OCI-LY3 (cell line): Measurements from ENCODE around the gene RSAD2.

Source experiments
- EZH2phosphoT487 ChIP-seq: fragments of 200-600 bp; shearing (Covaris generic); IDR thresholded peaks from 2 replicates; pipeline ENCODE4 v1.6.1; 2018; ENCODE audit warnings: antibody characterized with exemption, mixed run types, low read depth
- TF ChIP-seq, protein P1 (sequence below): fragments of 200-600, 300-600 bp; sonication (generic); IDR thresholded peaks from 2 replicates; pipeline ENCODE4 v1.5.1; 2014; ENCODE audit warnings: antibody characterized with exemption, low read length, low read depth

DNA sequence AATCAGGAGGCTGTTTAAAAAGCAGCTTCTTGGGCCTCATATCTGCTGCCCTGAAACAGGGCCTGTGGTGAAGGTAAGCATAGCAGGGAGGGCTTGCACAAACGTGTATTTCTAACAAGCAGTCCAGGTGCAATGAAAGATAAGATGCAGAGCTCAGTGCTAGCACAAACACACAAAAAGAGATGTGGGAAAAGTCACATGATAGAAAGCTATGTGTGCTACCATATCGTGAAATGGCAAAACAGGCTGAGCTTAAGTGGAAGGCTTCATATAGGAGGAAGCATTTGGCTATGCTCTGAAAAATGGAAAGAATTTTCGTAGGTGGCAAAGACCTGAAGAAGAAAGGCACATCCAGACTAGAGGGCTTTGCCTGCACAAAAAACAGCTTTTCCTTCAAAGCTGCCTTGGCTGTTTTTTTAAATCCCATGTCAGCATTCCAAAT, 10.2 kb downstream of the RSAD2 start:
- TF ChIP-seq, protein P1, sequence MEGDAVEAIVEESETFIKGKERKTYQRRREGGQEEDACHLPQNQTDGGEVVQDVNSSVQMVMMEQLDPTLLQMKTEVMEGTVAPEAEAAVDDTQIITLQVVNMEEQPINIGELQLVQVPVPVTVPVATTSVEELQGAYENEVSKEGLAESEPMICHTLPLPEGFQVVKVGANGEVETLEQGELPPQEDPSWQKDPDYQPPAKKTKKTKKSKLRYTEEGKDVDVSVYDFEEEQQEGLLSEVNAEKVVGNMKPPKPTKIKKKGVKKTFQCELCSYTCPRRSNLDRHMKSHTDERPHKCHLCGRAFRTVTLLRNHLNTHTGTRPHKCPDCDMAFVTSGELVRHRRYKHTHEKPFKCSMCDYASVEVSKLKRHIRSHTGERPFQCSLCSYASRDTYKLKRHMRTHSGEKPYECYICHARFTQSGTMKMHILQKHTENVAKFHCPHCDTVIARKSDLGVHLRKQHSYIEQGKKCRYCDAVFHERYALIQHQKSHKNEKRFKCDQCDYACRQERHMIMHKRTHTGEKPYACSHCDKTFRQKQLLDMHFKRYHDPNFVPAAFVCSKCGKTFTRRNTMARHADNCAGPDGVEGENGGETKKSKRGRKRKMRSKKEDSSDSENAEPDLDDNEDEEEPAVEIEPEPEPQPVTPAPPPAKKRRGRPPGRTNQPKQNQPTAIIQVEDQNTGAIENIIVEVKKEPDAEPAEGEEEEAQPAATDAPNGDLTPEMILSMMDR, result no peak
- no peak for TF ChIP-seq EZH2phosphoT487
